ENCODE data around the gene CCL21. TPM values are rescaled to one million over a fixed set of nuclear protein-coding genes. Genes with fewer than 3 reads are reported as not detected.
"Not testable (repeated sequence)": the region's sequence is repeated elsewhere in the genome, so short reads cannot be mapped to it uniquely, and the experiment has no call there.

CCL21 gene
- total RNA-seq, 2 experiments from 2014 or later: not detected

DNA sequence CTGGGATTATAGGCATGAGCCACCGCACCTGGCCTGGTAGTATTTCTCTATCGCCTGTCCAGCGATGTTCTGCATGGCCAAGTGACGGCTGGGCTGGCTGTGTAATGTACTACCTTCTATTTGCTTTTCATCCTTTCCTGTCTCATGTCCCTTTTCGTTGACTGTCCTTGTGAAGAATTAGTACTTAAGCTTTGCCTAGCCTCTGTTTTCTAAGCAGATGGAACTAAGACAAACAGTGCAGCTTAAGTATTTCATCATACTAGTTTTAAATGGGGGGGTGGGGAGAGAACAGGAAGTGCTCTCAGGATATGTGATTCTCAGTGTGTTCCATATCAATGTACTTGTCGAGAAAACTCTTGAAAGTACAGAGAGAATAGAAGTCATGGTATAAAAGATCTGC is 31.7 kb upstream of the CCL21 start:
- ChIA-PET POLR2A (no interaction called here), CTCF (no interaction called here)
- no peak for DNase-seq
- no peak overlapping the region for H3K27ac Mint-ChIP-seq
- Histone ChIP-seq H3K9me3 (ENCODE audit: control insufficient read depth in 1 of 2, insufficient read depth in 1 of 2, low read length in 2 of 2) (no peaks in the 10 kb centered on the region), H3K4me1 (ENCODE audit: insufficient read depth, low read length) (no peaks in the 10 kb centered on the region), H3K27me3 (ENCODE audit: control insufficient read depth in 1 of 2, insufficient read depth in 2 of 2, low read length in 2 of 2) (peaks cover 0 to 6% of the 10 kb centered on the region in 2 experiments), H3K4me3 (ENCODE audit: low read length) (no peak overlapping the region), H3K27ac (ENCODE audit: low read depth in 1 of 2, low read length in 2 of 2) (no peak overlapping the region), H3K36me3 (ENCODE audit: insufficient read depth, low read length) (no peaks in the 10 kb centered on the region)
- no peaks in the 10 kb centered on the region for H3K4me1 Mint-ChIP-seq (ENCODE audit: low read depth)
- no peaks in the 10 kb centered on the region for H3K9me3 Mint-ChIP-seq
- intact Hi-C loops (cut with DNase I, micrococcal nuclease): no loop called here
- TF ChIP-seq, protein P1, sequence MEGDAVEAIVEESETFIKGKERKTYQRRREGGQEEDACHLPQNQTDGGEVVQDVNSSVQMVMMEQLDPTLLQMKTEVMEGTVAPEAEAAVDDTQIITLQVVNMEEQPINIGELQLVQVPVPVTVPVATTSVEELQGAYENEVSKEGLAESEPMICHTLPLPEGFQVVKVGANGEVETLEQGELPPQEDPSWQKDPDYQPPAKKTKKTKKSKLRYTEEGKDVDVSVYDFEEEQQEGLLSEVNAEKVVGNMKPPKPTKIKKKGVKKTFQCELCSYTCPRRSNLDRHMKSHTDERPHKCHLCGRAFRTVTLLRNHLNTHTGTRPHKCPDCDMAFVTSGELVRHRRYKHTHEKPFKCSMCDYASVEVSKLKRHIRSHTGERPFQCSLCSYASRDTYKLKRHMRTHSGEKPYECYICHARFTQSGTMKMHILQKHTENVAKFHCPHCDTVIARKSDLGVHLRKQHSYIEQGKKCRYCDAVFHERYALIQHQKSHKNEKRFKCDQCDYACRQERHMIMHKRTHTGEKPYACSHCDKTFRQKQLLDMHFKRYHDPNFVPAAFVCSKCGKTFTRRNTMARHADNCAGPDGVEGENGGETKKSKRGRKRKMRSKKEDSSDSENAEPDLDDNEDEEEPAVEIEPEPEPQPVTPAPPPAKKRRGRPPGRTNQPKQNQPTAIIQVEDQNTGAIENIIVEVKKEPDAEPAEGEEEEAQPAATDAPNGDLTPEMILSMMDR (IDR thresholded peaks at IDR 0.05): no peak
- ATAC-seq (ENCODE audit: poor library complexity): no peak
- H3K27me3 Mint-ChIP-seq: peaks cover 27% of the 10 kb centered on the region
- no peaks in the 10 kb centered on the region for H3K36me3 Mint-ChIP-seq (ENCODE audit: low read depth)
- H3K4me3 Mint-ChIP-seq: no peak overlapping the region

GRCh38 chr9:34740176-34740575 is 30.2 kb upstream of the CCL21 start:
- H3K36me3 ChIP-seq (ENCODE audit: insufficient read depth, low read length); H3K4me3 Mint-ChIP-seq; H3K4me1 ChIP-seq (ENCODE audit: insufficient read depth, low read length); H3K27me3 ChIP-seq (ENCODE audit: control insufficient read depth in 1 of 2, insufficient read depth in 2 of 2, low read length in 2 of 2); H3K36me3 Mint-ChIP-seq (ENCODE audit: low read depth); ATAC-seq (ENCODE audit: poor library complexity); POLR2A ChIA-PET; H3K27ac ChIP-seq (ENCODE audit: low read depth in 1 of 2, low read length in 2 of 2); H3K27ac Mint-ChIP-seq; CTCF ChIA-PET; H3K4me3 ChIP-seq (ENCODE audit: low read length); H3K4me1 Mint-ChIP-seq (ENCODE audit: low read depth); H3K9me3 Mint-ChIP-seq; DNase-seq; H3K9me3 ChIP-seq (ENCODE audit: control insufficient read depth in 1 of 2, insufficient read depth in 1 of 2, low read length in 2 of 2); intact Hi-C loops (cut with DNase I, micrococcal nuclease): not testable (repeated sequence)
- peaks cover 29% of the 10 kb centered on the region for H3K27me3 Mint-ChIP-seq

DNA sequence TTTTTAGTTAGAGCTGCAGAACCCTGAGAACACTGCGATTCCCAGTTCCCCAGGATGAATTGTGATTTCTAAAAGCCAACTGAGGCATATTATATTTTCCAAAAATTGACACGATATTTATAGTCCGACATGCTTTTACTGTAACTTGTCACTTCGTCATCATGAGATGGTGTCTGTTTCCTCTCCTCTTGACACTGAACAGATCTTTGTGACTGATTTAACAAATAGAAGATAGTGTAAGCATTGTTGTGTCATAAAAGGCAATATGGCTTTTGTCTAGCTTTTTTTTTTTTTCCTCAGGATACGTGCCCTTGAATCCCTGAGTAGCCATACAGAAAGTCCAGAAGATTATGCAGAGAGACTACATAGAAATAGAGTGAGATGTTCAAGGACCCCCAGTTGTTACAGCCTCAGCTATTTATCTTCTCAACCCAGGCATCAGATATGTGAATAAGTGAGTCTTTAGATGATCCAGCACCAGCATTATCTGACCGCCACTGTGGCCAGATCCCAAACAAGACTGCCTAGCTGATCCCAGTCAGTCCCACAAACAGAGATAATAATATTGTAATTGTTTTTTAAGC is 27.8 kb upstream of the CCL21 start:
- ATAC-seq (ENCODE audit: poor library complexity) (no peak), DNase-seq (no peak)
- no peak overlapping the region for H3K27ac ChIP-seq (ENCODE audit: low read depth in 1 of 2, low read length in 2 of 2)
- H3K9me3 Mint-ChIP-seq: no peaks in the 10 kb centered on the region
- ChIA-PET POLR2A (no interaction called here), CTCF (no interaction called here)
- H3K4me1 Mint-ChIP-seq (ENCODE audit: low read depth): no peaks in the 10 kb centered on the region
- H3K27ac Mint-ChIP-seq: no peak overlapping the region
- H3K9me3 ChIP-seq (ENCODE audit: control insufficient read depth in 1 of 2, insufficient read depth in 1 of 2, low read length in 2 of 2): no peaks in the 10 kb centered on the region
- H3K4me1 ChIP-seq (ENCODE audit: insufficient read depth, low read length): no peaks in the 10 kb centered on the region
- intact Hi-C loops (cut with DNase I, micrococcal nuclease): no loop called here
- no peak overlapping the region for H3K4me3 Mint-ChIP-seq
- H3K36me3 ChIP-seq (ENCODE audit: insufficient read depth, low read length): no peaks in the 10 kb centered on the region
- TF ChIP-seq, protein P1 (IDR thresholded peaks at IDR 0.05): no peak
- H3K27me3 ChIP-seq (ENCODE audit: control insufficient read depth in 1 of 2, insufficient read depth in 2 of 2, low read length in 2 of 2): no peaks in the 10 kb centered on the region
- peaks cover 21% of the 10 kb centered on the region for H3K27me3 Mint-ChIP-seq
- H3K4me3 ChIP-seq (ENCODE audit: low read length): no peak overlapping the region
- H3K36me3 Mint-ChIP-seq (ENCODE audit: low read depth): no peaks in the 10 kb centered on the region

GRCh38 chr9:34734720-34735119 is 24.8 kb upstream of the CCL21 start:
- Histone ChIP-seq H3K36me3 (ENCODE audit: insufficient read depth, low read length) (no peaks in the 10 kb centered on the region), H3K9me3 (ENCODE audit: control insufficient read depth in 1 of 2, insufficient read depth in 1 of 2, low read length in 2 of 2) (no peaks in the 10 kb centered on the region), H3K4me1 (ENCODE audit: insufficient read depth, low read length) (no peaks in the 10 kb centered on the region), H3K4me3 (ENCODE audit: low read length) (no peak overlapping the region), H3K27ac (ENCODE audit: low read depth in 1 of 2, low read length in 2 of 2) (no peak overlapping the region), H3K27me3 (ENCODE audit: control insufficient read depth in 1 of 2, insufficient read depth in 2 of 2, low read length in 2 of 2) (no peaks in the 10 kb centered on the region)
- Mint-ChIP-seq H3K4me1 (ENCODE audit: low read depth) (no peaks in the 10 kb centered on the region), H3K27me3 (peaks cover 21% of the 10 kb centered on the region), H3K4me3 (no peak overlapping the region), H3K36me3 (ENCODE audit: low read depth) (no peaks in the 10 kb centered on the region), H3K27ac (no peak overlapping the region), H3K9me3 (no peaks in the 10 kb centered on the region)
- intact Hi-C loops (cut with DNase I, micrococcal nuclease): no loop called here
- CTCF ChIA-PET: no interaction called here
- POLR2A ChIA-PET: no interaction called here
- DNase-seq (no peak), ATAC-seq (ENCODE audit: poor library complexity) (no peak)
- TF ChIP-seq, protein P1 (IDR thresholded peaks at IDR 0.05): no peak
